ENCODE data around the gene KHDRBS1.

- TF ChIP-seq CTCF (IDR thresholded peaks at IDR 0.05) (no peak), EZH2 (IDR thresholded peaks at IDR 0.05; ENCODE audit: borderline replicate concordance, insufficient read depth, low read depth, low read length, poor library complexity, severe bottlenecking) (no peak)
These were observed 23.7 kb upstream of the KHDRBS1 start for GRCh38 chr1:31989964-31990363.

All from B cell (primary cell).